ENCODE results near the gene RAB30. TPM values are rescaled to one million over a fixed set of nuclear protein-coding genes. Genes with fewer than 3 reads are reported as not detected.
"Not testable (repeated sequence)": the region's sequence is repeated elsewhere in the genome, so short reads cannot be mapped to it uniquely, and the experiment has no call there.

Gene RAB30
- total RNA-seq, 2 donors from 2014 or later: 8.4 to 15.8 TPM

DNA sequence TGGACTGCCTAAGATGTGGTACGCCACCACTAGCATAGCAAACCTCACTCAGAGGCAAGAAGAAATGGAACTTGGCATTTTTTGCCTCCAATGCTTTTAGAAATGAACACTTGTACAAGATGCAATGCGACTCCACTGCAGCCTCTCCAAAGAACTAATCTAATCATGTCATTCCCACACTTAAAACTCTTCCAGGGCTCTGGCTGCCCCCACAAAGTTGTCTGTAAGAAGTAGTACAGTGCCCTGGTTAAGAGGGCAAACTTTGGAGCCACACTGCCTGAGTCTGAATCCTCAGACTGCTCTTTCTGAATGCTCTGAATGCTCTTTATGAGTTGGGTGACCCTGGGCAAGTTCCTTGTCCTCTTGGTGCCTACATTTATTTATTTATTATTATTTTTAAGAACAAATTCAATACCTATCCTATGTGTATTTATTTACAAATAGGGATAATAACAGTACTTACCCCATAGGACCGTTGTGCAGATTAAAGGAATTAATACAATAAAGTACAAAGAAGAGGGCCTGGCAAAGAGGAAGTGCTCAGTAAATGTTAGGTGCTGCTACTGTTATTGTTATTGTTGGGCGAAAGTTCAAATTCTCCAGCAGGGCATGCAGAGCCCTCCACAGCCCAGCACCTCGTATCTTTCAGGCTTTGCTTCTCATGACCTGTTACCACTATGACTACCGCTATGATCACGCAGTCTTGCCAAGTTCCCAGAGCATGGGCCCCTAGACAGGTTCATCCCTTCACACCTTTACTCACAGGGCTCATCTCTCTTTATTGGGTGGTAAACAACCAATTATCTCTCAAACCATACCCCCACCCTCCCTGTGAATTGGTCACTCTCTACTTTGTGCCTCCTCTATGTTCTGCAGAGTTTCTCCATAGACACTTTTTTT lies 59.3 kb downstream of the RAB30 start:
- Mint-ChIP-seq H3K9me3 (no peaks in the 10 kb centered on the region), H3K27me3 (ENCODE audit: insufficient read depth) (no peaks in the 10 kb centered on the region), H3K4me3 (no peak overlapping the region), H3K27ac (no peak overlapping the region), H3K4me1 (peaks cover 19% of the 10 kb centered on the region), H3K36me3 (ENCODE audit: low read depth) (no peaks in the 10 kb centered on the region)
- Histone ChIP-seq H3K4me3 (ENCODE audit: low read length) (no peak overlapping the region), H3K27ac (ENCODE audit: low read depth, low read length) (no peak overlapping the region), H3K9ac (ENCODE audit: extremely low read depth, low read length, poor library complexity, severe bottlenecking) (no peak overlapping the region), H3K9me3 (ENCODE audit: control insufficient read depth, low read length) (no peaks in the 10 kb centered on the region), H3K4me1 (ENCODE audit: control insufficient read depth, insufficient read depth, low read length) (peaks cover 5% of the 10 kb centered on the region), H3K27me3 (ENCODE audit: control insufficient read depth, insufficient read depth, low read length, poor library complexity, severe bottlenecking) (no peaks in the 10 kb centered on the region), H3K36me3 (ENCODE audit: control insufficient read depth, insufficient read depth, low read length) (no peaks in the 10 kb centered on the region)
- no peak for DNase-seq
- TF ChIP-seq CTCF (conservative IDR thresholded peaks at IDR 0.05): no peak
- WGBS, 2 experiments (ENCODE audit: insufficient coverage in 1 of 2, insufficient read length in 1 of 2): 91 to 94% methylated on average over 4 to 7 of the region's 7 CpGs

DNA sequence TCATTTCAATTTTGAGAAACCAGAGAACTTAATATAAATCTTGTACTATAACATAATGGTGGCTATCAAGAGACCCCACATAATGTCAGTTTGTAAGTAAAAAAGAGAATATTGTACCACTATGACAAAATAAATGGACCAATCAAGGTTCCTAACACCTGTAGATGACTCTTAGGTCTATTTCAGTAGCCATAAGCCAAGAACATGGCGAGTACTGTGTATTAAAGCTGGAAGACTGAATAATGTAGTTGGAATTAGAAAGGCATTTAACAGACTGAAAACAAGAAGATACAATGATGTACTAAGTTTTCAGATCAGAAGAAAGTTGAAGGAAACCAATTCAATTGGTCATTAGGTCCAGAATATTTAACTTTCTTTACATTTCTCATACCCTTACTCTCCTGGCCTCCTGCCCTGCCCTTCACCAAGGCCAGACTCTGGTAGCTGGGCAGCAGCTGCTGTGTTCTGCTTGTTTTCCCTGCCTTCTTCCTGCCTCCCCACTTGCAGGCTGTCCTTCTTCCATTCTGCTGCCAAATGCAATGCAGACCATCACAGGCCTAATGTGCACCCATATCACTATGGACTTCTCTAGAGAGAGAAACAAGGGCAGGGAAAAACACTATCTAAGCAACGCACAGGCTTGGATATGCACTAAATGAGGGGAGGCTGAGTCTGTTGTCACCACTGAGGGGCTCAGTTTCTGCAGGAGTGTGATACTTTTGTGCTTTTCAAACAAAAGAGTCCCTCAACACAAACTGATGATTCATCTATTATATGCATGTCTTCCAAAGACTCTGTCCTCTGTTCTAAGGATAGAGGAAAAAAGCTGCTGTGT lies 60.1 kb downstream of the RAB30 start:
- Mint-ChIP-seq H3K36me3 (ENCODE audit: low read depth) (no peaks in the 10 kb centered on the region), H3K27ac (no peak overlapping the region), H3K4me1 (peaks cover 22% of the 10 kb centered on the region), H3K4me3 (no peak overlapping the region), H3K27me3 (ENCODE audit: insufficient read depth) (no peaks in the 10 kb centered on the region), H3K9me3 (no peaks in the 10 kb centered on the region)
- no peaks in the 10 kb centered on the region for H3K9me3 ChIP-seq (ENCODE audit: control insufficient read depth, low read length)
- H3K9ac ChIP-seq (ENCODE audit: extremely low read depth, low read length, poor library complexity, severe bottlenecking): no peak overlapping the region
- H3K27me3 ChIP-seq (ENCODE audit: control insufficient read depth, insufficient read depth, low read length, poor library complexity, severe bottlenecking): no peaks in the 10 kb centered on the region
- H3K4me1 ChIP-seq (ENCODE audit: control insufficient read depth, insufficient read depth, low read length): peaks cover 5% of the 10 kb centered on the region
- H3K36me3 ChIP-seq (ENCODE audit: control insufficient read depth, insufficient read depth, low read length): no peaks in the 10 kb centered on the region
- WGBS, 2 experiments (ENCODE audit: insufficient coverage in 1 of 2, insufficient read length in 1 of 2): 83 to 92% methylated on average over 2 of the region's 2 CpGs
- TF ChIP-seq CTCF (conservative IDR thresholded peaks at IDR 0.05): no peak
- no peak overlapping the region for H3K4me3 ChIP-seq (ENCODE audit: low read length)
- H3K27ac ChIP-seq (ENCODE audit: low read depth, low read length): peak overlapping the region; percentile 12
- no peak for DNase-seq

DNA sequence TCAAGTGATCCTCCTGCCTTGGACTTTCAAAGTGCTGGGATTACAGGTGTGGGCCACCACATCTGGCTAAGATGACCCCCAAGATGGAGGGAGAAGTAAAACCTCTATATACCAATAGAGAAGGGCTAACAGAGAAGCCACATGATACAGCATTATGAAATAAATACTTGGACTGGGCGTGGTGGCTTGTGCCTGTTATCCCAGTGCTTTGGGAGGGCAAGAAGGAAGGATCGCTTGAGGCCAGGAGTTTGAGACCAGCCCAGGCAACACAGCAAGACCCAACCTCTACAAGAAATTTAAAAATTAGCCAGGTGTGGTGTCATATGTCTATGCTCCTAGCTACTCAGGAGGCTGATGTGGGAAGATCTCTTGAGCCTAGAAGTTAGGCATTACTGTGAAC lies 61.7 kb downstream of the RAB30 start:
- H3K9me3 Mint-ChIP-seq: no peaks in the 10 kb centered on the region
- WGBS, 2 experiments (ENCODE audit: insufficient coverage in 1 of 2, insufficient read length in 1 of 2): 94% methylated on average over 2 of the region's 2 CpGs; no CpG with 5 or more reads in 1 of the 2 experiments
- no peak overlapping the region for H3K9ac ChIP-seq (ENCODE audit: extremely low read depth, low read length, poor library complexity, severe bottlenecking)
- no peaks in the 10 kb centered on the region for H3K9me3 ChIP-seq (ENCODE audit: control insufficient read depth, low read length)
- no peaks in the 10 kb centered on the region for H3K27me3 ChIP-seq (ENCODE audit: control insufficient read depth, insufficient read depth, low read length, poor library complexity, severe bottlenecking)
- no peak overlapping the region for H3K4me3 ChIP-seq (ENCODE audit: low read length)
- H3K4me3 Mint-ChIP-seq: no peak overlapping the region
- no peaks in the 10 kb centered on the region for H3K36me3 Mint-ChIP-seq (ENCODE audit: low read depth)
- DNase-seq: no peak
- H3K4me1 Mint-ChIP-seq: peaks cover 22% of the 10 kb centered on the region
- H3K27ac ChIP-seq (ENCODE audit: low read depth, low read length): no peak overlapping the region
- no peaks in the 10 kb centered on the region for H3K36me3 ChIP-seq (ENCODE audit: control insufficient read depth, insufficient read depth, low read length)
- H3K27me3 Mint-ChIP-seq (ENCODE audit: insufficient read depth): no peaks in the 10 kb centered on the region
- TF ChIP-seq CTCF (conservative IDR thresholded peaks at IDR 0.05): no peak
- peaks cover 5% of the 10 kb centered on the region for H3K4me1 ChIP-seq (ENCODE audit: control insufficient read depth, insufficient read depth, low read length)
- H3K27ac Mint-ChIP-seq: no peak overlapping the region

- not testable (repeated sequence) for DNase-seq; H3K27me3 Mint-ChIP-seq (ENCODE audit: insufficient read depth); H3K27ac Mint-ChIP-seq; H3K36me3 ChIP-seq (ENCODE audit: control insufficient read depth, insufficient read depth, low read length); H3K9ac ChIP-seq (ENCODE audit: extremely low read depth, low read length, poor library complexity, severe bottlenecking); H3K9me3 ChIP-seq (ENCODE audit: control insufficient read depth, low read length); H3K4me1 ChIP-seq (ENCODE audit: control insufficient read depth, insufficient read depth, low read length); H3K27ac ChIP-seq (ENCODE audit: low read depth, low read length); H3K36me3 Mint-ChIP-seq (ENCODE audit: low read depth); H3K9me3 Mint-ChIP-seq; H3K27me3 ChIP-seq (ENCODE audit: control insufficient read depth, insufficient read depth, low read length, poor library complexity, severe bottlenecking); H3K4me3 ChIP-seq (ENCODE audit: low read length); H3K4me3 Mint-ChIP-seq
- WGBS, 2 experiments (ENCODE audit: insufficient coverage in 1 of 2, insufficient read length in 1 of 2): 86 to 94% methylated on average over 5 to 10 of the region's 10 CpGs
- peaks cover 22% of the 10 kb centered on the region for H3K4me1 Mint-ChIP-seq
Measured at GRCh38 chr11:83009136-83009535, 62.6 kb downstream of the RAB30 start.
